Gastroesophageal sphincter (tissue), 3 donors: Measurements from ENCODE around the gene ATP5F1D.

Experiments
- CTCF ChIP-seq, 4 experiments: fragments of 200-600 bp in 2 of 4; fragments of 450-650 bp in 2 of 4; sonication (generic) in 1 of 4; IDR thresholded peaks; one replicate each; pipeline ENCODE4 v1.5.1; 2017 to 2019; ENCODE audit warnings: antibody characterized with exemption in 4 of 4, mild to moderate bottlenecking in 2 of 4, moderate library complexity in 2 of 4
- POLR2A ChIP-seq, 2 donors: fragments of 450-650 bp; IDR thresholded peaks; one replicate each; pipeline ENCODE4 v1.6.1; 2017; ENCODE audit warnings: antibody characterized with exemption in 2 of 2, mild to moderate bottlenecking in 2 of 2, moderate library complexity in 1 of 2
- POLR2AphosphoS5 ChIP-seq: sonication (generic); formaldehyde crosslinking; IDR thresholded peaks from one replicate; pipeline ENCODE4 v1.6.1; 2017; ENCODE audit warnings: antibody characterized with exemption

- peak in 1 of 2 donors; percentile 43 for TF ChIP-seq POLR2A (IDR thresholded peaks at IDR 0.05)
- TF ChIP-seq CTCF (IDR thresholded peaks at IDR 0.05), result no peak
- TF ChIP-seq POLR2AphosphoS5, result peak; percentile 62
Observed at GRCh38 chr19:1259206-1259875, 17.8 kb downstream of the ATP5F1D start.
